ENCODE results near the gene JMY.

DNA sequence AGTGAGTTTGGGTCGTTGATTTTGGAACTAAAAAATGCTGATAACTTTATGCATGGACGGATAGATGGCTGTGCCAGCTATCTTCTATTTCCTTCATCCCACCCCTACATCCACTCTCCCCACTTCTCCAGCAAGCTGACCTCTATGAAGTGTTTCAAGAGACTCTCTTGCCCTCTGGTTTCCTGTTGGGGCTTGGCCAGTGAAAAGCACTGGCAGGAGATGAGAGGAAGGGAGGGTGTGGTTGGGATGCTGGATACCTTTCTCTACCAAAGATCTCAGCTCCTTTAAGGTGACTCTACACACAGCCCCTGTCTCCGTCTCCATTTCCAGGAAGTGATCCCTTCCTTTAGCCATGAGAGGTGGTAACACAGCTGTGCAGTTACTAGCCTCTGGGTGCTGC is 30.0 kb upstream of the JMY start:
- TF ChIP-seq, protein P1, sequence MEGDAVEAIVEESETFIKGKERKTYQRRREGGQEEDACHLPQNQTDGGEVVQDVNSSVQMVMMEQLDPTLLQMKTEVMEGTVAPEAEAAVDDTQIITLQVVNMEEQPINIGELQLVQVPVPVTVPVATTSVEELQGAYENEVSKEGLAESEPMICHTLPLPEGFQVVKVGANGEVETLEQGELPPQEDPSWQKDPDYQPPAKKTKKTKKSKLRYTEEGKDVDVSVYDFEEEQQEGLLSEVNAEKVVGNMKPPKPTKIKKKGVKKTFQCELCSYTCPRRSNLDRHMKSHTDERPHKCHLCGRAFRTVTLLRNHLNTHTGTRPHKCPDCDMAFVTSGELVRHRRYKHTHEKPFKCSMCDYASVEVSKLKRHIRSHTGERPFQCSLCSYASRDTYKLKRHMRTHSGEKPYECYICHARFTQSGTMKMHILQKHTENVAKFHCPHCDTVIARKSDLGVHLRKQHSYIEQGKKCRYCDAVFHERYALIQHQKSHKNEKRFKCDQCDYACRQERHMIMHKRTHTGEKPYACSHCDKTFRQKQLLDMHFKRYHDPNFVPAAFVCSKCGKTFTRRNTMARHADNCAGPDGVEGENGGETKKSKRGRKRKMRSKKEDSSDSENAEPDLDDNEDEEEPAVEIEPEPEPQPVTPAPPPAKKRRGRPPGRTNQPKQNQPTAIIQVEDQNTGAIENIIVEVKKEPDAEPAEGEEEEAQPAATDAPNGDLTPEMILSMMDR (IDR thresholded peaks at IDR 0.05) = no peak
- no peak for TF ChIP-seq EZH2phosphoT487 (IDR thresholded peaks at IDR 0.05)
- no peak for TF ChIP-seq EZH2 (IDR thresholded peaks at IDR 0.05)
